ENCODE results near the gene PSMB3. TPM values are rescaled to one million over a fixed set of nuclear protein-coding genes. Genes with fewer than 3 reads are reported as not detected.
A peak's percentile ranks its signal among the peaks of the same experiment; 100 is the strongest.

Gene PSMB3
- total and polyA plus RNA-seq, 9 of the 15 experiments (the other 6 are each of a cell fraction or from before 2014, with no cell fraction given) = 460 to 2,775 (median 574) TPM

- TF ChIP-seq ZC3H8 (IDR thresholded peaks at IDR 0.05) (0 out of 2 replicates have a peak, but pooled peaks have one; percentile 55), FIP1L1 (IDR thresholded peaks at IDR 0.05; ENCODE audit: low read depth, low read length, poor library complexity, severe bottlenecking) (no peak), STAG1 (CRISPR knock-in tag; IDR thresholded peaks at IDR 0.05; ENCODE audit: borderline replicate concordance) (no peak), LCOR (CRISPR knock-in tag; IDR thresholded peaks at IDR 0.05) (no peak), ZNF12 (CRISPR knock-in tag; IDR thresholded peaks at IDR 0.05) (no peak), TAF7 (tag; IDR thresholded peaks at IDR 0.05) (no peak), TEAD4 (IDR thresholded peaks at IDR 0.05; ENCODE audit: low read length) (no peak), TEAD4 (CRISPR knock-in tag; IDR thresholded peaks at IDR 0.05; ENCODE audit: borderline replicate concordance) (no peak), HNRNPK (IDR thresholded peaks at IDR 0.05; ENCODE audit: low read depth, low read length, poor library complexity, severe bottlenecking) (no peak), BMI1 (IDR thresholded peaks at IDR 0.05; ENCODE audit: low read length) (no peak), NFIX (CRISPR knock-in tag; IDR thresholded peaks at IDR 0.05; ENCODE audit: low read depth) (no peak), KLF1 (tag; IDR thresholded peaks at IDR 0.05) (no peak), KAT8 (IDR thresholded peaks at IDR 0.05; ENCODE audit: low read depth) (no peak), ZNF239 (CRISPR knock-in tag; IDR thresholded peaks at IDR 0.05) (no peak), EP400 (IDR thresholded peaks at IDR 0.05) (no peak), SMARCC2 (IDR thresholded peaks at IDR 0.05; ENCODE audit: low read depth) (no peak), PHF20 (IDR thresholded peaks at IDR 0.05; ENCODE audit: partially characterized antibody) (peak; percentile 23), ZSCAN32 (CRISPR knock-in tag; IDR thresholded peaks at IDR 0.05) (no peak), SMAD4 (CRISPR knock-in tag; conservative IDR thresholded peaks at IDR 0.05) (no peak), SRSF9 (IDR thresholded peaks at IDR 0.05; ENCODE audit: borderline replicate concordance, low read depth, low read length) (no peak), ZNF696 (CRISPR knock-in tag; conservative IDR thresholded peaks at IDR 0.05) (no peak), CREM (IDR thresholded peaks at IDR 0.05; ENCODE audit: low read depth) (no peak), YY1 (IDR thresholded peaks at IDR 0.05; ENCODE audit: borderline replicate concordance in 1 of 3, control insufficient read depth in 1 of 3, extremely low read depth in 1 of 3, insufficient read depth in 3 of 3, insufficient read length in 1 of 3, insufficient replicate concordance in 2 of 3, low read depth in 1 of 3, low read length in 2 of 3) (peak; percentile 56 to 84 (median 68))
- TF ChIP-seq, protein P1, sequence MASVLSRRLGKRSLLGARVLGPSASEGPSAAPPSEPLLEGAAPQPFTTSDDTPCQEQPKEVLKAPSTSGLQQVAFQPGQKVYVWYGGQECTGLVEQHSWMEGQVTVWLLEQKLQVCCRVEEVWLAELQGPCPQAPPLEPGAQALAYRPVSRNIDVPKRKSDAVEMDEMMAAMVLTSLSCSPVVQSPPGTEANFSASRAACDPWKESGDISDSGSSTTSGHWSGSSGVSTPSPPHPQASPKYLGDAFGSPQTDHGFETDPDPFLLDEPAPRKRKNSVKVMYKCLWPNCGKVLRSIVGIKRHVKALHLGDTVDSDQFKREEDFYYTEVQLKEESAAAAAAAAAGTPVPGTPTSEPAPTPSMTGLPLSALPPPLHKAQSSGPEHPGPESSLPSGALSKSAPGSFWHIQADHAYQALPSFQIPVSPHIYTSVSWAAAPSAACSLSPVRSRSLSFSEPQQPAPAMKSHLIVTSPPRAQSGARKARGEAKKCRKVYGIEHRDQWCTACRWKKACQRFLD (CRISPR knock-in tag; IDR thresholded peaks at IDR 0.05) = no peak; the same call in 1 of the 2 replicates
- TF ChIP-seq, protein P2, sequence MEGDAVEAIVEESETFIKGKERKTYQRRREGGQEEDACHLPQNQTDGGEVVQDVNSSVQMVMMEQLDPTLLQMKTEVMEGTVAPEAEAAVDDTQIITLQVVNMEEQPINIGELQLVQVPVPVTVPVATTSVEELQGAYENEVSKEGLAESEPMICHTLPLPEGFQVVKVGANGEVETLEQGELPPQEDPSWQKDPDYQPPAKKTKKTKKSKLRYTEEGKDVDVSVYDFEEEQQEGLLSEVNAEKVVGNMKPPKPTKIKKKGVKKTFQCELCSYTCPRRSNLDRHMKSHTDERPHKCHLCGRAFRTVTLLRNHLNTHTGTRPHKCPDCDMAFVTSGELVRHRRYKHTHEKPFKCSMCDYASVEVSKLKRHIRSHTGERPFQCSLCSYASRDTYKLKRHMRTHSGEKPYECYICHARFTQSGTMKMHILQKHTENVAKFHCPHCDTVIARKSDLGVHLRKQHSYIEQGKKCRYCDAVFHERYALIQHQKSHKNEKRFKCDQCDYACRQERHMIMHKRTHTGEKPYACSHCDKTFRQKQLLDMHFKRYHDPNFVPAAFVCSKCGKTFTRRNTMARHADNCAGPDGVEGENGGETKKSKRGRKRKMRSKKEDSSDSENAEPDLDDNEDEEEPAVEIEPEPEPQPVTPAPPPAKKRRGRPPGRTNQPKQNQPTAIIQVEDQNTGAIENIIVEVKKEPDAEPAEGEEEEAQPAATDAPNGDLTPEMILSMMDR (IDR thresholded peaks at IDR 0.05 in 2 of 3, conservative IDR thresholded peaks at IDR 0.05 in 1 of 3; ENCODE audit: insufficient read depth in 2 of 3, low read depth in 1 of 3, low read length in 3 of 3) = peak; percentile 15 to 30 (median 17); a peak in 2 of 6 replicates
- TF ChIP-seq, protein P3, sequence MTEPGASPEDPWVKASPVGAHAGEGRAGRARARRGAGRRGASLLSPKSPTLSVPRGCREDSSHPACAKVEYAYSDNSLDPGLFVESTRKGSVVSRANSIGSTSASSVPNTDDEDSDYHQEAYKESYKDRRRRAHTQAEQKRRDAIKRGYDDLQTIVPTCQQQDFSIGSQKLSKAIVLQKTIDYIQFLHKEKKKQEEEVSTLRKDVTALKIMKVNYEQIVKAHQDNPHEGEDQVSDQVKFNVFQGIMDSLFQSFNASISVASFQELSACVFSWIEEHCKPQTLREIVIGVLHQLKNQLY (CRISPR knock-in tag; conservative IDR thresholded peaks at IDR 0.05) = no peak
Measured at GRCh38 chr17:38747463-38748148, 4.9 kb upstream of the PSMB3 start (continued).

Data from K562 (cell line).